Duodenal mucosa (tissue), 2 donors: Measurements from ENCODE around the gene DNASE1L2.

Experiments used
- H3K27ac ChIP-seq: one replicate; pipeline ENCODE4 v1.7.0; 2013; ENCODE audit warnings: low read depth, low read length
- H3K27me3 ChIP-seq, 2 donors: one replicate each; pipeline ENCODE4 v1.7.0; 2013; ENCODE audit warnings: low read length in 2 of 2, control low read depth in 1 of 2; ENCODE audit not compliant: insufficient read depth in 2 of 2, control insufficient read depth in 1 of 2
- H3K36me3 ChIP-seq, 2 donors: one replicate each; pipeline ENCODE4 v1.7.0; 2013; ENCODE audit warnings: low read length in 2 of 2, control low read depth in 1 of 2; ENCODE audit not compliant: insufficient read depth in 2 of 2, control insufficient read depth in 1 of 2
- H3K4me1 ChIP-seq, 2 donors: one replicate each; pipeline ENCODE4 v1.7.0; 2013; ENCODE audit warnings: low read length in 2 of 2, control low read depth in 1 of 2; ENCODE audit not compliant: insufficient read depth in 2 of 2, control insufficient read depth in 1 of 2
- H3K4me3 ChIP-seq, 2 donors: one replicate each; pipeline ENCODE4 v1.7.0; 2013; ENCODE audit warnings: low read length in 2 of 2, low read depth in 1 of 2
- H3K9ac ChIP-seq, 2 donors: one replicate each; pipeline ENCODE4 v1.7.0; 2013; ENCODE audit warnings: low read length in 2 of 2, low read depth in 1 of 2
- H3K9me3 ChIP-seq, 2 donors: one replicate each; pipeline ENCODE4 v1.7.0; 2013; ENCODE audit warnings: low read length in 2 of 2, control low read depth in 1 of 2; ENCODE audit not compliant: control insufficient read depth in 1 of 2

DNASE1L2 gene

DNA sequence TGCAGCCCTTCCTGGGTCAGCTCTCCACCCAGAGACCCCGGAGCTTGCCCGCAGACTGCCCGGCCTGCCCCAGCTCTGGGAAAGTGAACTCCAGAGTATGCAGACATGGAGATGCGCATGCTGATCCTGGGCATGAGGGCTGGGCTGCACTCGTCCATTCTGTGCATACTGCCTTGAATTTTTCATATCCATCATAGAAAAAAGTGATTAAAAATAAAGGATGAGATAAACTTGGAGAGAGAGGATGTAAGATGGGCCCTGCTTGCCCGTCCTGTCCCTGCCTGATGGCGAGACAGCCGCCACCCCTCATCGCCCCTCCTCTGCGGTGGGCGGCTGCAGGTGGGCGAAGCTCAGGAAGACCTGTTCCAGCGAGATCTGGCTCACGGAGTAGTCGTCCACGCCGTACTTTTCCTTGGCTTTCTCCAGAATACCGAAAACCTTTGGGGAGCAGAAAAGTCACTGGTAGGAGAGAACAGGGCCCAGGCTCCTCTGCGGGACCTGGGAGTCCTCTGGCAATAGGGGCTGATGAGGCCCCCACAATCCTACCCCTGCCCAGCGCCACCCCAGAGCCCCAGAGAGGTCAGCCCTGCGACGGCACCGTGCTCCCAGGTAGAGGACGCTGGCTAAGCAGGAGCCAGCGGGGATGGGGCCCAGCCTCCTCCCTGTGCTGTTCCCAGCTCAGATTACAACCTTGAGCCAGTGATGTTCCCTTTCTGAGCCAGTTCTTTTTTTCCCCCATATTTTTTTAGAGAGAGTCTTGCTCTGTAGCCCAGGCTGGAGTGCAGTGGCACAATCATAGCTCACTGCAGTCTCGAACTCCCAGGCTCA lies 40.3 kb downstream of the DNASE1L2 start:
- Histone ChIP-seq H3K4me1 (no peaks in the 10 kb centered on the region), H3K27ac (no peak overlapping the region), H3K36me3 (no peaks in the 10 kb centered on the region), H3K4me3 (no peak overlapping the region), H3K27me3 (peaks cover 5 to 21% of the 10 kb centered on the region in 2 donors), H3K9me3 (no peaks in the 10 kb centered on the region), H3K9ac (no peak overlapping the region)

GRCh38 chr16:2277466-2278271 lies 41.4 kb downstream of the DNASE1L2 start:
- H3K9ac ChIP-seq, result no peak overlapping the region
- no peak overlapping the region for H3K27ac ChIP-seq
- no peaks in the 10 kb centered on the region for H3K4me1 ChIP-seq
- peaks cover 5 to 21% of the 10 kb centered on the region in 2 donors for H3K27me3 ChIP-seq
- H3K9me3 ChIP-seq, result no peaks in the 10 kb centered on the region
- H3K4me3 ChIP-seq, result no peak overlapping the region
- no peaks in the 10 kb centered on the region for H3K36me3 ChIP-seq

- Histone ChIP-seq H3K4me3 (no peak overlapping the region), H3K27ac (no peak overlapping the region), H3K4me1 (no peaks in the 10 kb centered on the region), H3K36me3 (no peaks in the 10 kb centered on the region), H3K27me3 (peaks cover 5 to 21% of the 10 kb centered on the region in 2 donors), H3K9me3 (no peaks in the 10 kb centered on the region), H3K9ac (no peak overlapping the region)
These were observed 42.0 kb downstream of the DNASE1L2 start for GRCh38 chr16:2278272-2278608.

DNA sequence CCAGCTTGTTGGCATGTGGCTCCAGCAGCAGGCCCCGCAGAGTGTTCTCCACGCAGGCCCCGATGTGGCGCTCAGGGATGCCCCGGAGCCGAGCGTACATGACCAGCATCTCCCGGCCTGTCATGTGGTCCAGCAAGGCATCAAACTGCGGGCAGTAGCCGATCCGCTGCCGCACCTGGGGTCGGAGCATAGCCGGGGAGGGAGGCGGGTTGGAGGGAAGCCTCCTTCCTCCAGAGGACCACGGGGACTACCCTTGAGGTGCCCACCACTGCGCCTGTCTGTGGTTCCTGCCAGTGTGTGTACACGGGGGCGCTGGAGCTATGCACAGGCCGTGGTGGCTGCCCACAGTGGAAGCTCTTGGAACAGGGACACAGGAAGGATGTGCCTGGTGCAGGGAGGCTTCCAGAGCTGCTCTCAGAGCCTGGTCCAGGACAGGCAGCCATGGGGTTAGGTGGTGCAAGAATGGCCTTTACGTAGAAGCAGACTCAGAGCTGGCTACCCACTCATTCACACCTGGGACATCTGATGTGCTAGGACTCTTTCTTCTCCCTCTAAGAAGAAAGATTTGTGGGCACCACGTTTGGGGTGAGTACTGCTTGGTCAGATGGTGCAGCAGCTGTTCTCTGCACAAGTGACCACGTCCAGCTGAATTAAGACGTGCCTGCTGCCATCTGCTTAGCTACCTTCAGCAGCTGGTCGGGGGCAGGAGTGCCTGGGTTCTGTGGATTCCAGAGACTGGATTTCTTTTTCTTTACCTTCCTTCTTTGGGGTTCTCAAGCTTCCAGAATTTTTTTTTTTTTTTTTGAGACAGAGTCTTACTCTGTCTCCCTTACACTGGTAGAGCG lies 42.9 kb downstream of the DNASE1L2 start:
- H3K9ac ChIP-seq, result no peak overlapping the region

GRCh38 chr16:2280461-2280860 lies 44.2 kb downstream of the DNASE1L2 start:
- Histone ChIP-seq H3K9ac (no peak overlapping the region), H3K36me3 (no peaks in the 10 kb centered on the region), H3K4me1 (no peaks in the 10 kb centered on the region), H3K9me3 (no peaks in the 10 kb centered on the region), H3K4me3 (no peak overlapping the region), H3K27me3 (peaks cover 5 to 21% of the 10 kb centered on the region in 2 donors), H3K27ac (no peak overlapping the region)

More for the DNA sequence above, 42.9 kb downstream of the DNASE1L2 start:
- no peak overlapping the region for H3K4me3 ChIP-seq
- H3K9me3 ChIP-seq, result no peaks in the 10 kb centered on the region
- no peaks in the 10 kb centered on the region for H3K4me1 ChIP-seq
- H3K27me3 ChIP-seq, result peaks cover 5 to 21% of the 10 kb centered on the region in 2 donors
- no peaks in the 10 kb centered on the region for H3K36me3 ChIP-seq
- no peak overlapping the region for H3K27ac ChIP-seq

DNA sequence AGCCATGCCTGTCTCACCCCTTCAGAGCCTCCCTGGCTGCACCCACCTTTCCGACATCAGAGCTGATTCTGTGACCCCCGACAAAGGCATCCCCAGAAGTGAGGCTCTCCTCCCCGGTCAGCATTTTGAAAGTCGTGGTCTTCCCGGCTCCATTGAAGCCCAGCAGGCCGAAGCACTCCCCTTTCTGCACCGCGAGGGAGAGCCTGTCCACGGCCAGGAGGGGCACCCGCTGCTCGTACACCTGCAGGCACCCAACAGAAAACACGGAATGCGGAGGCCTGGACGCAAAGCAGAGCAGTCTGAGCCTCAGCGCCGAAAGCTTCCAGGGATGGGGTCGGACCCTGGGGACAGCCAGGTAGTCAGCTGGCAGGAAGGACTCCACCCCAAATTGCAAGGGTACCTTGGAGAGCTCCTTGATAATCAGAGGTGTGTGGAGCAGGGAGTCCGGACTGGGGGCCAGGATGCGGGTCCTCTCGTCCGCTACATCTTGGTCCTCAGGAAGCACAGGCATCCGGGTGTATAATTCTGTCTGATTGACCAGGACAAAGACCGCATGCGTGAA lies 44.8 kb downstream of the DNASE1L2 start:
- Histone ChIP-seq H3K4me3 (no peak overlapping the region), H3K36me3 (no peaks in the 10 kb centered on the region), H3K4me1 (no peaks in the 10 kb centered on the region), H3K27me3 (peaks cover 5 to 18% of the 10 kb centered on the region in 2 donors), H3K9ac (no peak overlapping the region), H3K9me3 (no peaks in the 10 kb centered on the region), H3K27ac (no peak overlapping the region)

DNA sequence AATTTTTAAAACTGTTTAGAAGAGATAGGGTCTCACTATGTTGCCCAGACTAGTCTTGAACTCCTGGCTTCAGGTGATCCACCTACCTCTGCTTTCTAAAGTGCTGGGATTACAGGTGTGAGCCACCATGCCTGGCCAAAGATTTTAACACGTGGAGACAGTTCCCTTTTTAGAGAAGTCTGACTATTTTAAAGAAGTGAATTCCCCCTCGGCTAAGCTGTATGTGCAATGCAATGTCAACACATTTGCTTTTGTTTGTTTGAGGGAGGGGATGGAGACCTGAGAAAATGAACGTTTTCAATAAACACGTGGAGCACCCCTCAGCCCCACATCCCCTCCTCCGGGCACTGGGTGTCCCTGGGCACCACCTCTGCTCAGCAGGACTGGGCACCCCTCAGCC lies 46.0 kb downstream of the DNASE1L2 start:
- no peaks in the 10 kb centered on the region for H3K9me3 ChIP-seq
- no peaks in the 10 kb centered on the region for H3K4me1 ChIP-seq
- H3K9ac ChIP-seq, result no peak overlapping the region
- no peak overlapping the region for H3K27ac ChIP-seq
- H3K27me3 ChIP-seq, result peaks cover 0 to 15% of the 10 kb centered on the region in 2 donors
- no peaks in the 10 kb centered on the region for H3K36me3 ChIP-seq
- no peak overlapping the region for H3K4me3 ChIP-seq

DNA sequence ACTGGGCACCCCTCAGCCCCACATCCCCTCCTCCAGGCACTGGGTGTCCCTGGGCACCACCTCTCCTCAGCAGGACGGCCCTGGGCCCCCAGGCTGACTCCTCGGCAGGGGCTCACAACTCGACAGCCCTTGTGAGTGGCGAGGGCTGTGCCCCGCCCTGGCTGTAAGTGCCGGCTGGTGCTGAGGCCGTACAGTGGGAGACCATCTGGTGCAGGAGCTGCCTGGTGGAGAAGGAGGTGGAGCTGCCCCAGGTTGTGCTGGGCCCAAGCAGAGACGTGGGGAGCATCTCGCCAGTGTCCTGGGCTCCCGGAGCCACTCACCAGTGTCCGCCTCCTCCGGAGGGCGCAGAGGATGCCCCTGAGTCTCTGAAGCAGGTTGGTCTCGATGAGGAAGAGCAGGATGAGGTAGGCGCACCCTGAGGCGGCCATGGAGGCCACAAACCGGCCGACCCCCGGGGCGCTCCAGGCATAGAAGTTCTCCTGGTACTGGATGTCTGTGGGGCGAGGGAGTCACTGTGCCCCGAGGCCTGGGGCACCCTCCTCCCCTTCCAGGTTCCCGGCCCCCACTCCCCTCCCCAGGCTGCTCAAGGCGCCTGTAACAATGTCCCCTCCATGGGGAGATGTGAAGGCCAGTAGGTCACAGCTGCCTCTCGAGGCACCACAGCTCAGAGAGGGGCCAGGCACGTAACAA lies 46.8 kb downstream of the DNASE1L2 start:
- Histone ChIP-seq H3K9ac (no peak overlapping the region), H3K27me3 (peaks cover 0 to 11% of the 10 kb centered on the region in 2 donors), H3K27ac (no peak overlapping the region), H3K36me3 (no peaks in the 10 kb centered on the region), H3K9me3 (no peaks in the 10 kb centered on the region), H3K4me1 (no peaks in the 10 kb centered on the region), H3K4me3 (no peak overlapping the region)

DNA sequence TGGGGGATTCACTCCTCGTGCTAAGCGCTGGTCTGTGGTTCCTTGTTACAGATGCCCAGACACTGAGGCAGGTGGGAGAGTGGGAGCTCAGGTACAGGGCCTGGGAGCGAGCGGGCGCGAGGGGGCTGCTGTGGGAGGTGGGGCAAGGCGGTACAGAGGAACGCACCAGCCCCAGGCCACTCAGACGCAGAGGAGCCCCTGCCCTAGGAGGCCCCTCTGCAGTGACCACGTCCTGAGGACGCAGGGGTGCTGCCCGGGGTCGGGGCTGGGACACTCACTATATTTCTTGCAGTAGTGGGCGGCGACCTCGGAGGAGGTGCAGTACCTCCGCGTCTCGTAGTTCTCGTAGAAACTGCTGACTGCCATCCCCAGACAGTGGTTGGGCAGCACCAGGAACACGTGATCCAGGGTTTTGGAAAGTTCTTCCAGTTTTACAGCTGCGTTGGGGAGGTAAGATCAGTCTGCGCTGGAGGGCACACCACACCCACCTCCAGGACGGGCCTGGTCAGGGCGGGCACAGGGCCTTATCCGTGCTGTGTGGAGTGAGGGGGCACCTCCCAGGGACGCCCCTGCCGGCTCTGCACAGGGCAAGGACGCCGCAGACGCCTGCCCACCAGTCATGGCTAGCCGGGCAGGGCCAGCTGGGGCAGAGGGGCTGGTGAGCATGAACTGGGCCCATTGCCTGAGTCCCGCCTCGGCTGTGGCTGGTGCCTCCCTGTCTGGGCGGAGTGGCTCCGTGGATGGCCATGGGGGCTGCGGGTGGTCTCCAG lies 47.9 kb downstream of the DNASE1L2 start:
- Histone ChIP-seq H3K9ac (no peak overlapping the region), H3K4me1 (no peaks in the 10 kb centered on the region), H3K36me3 (no peaks in the 10 kb centered on the region), H3K27ac (no peak overlapping the region), H3K27me3 (peaks cover 0 to 1% of the 10 kb centered on the region in 2 donors), H3K9me3 (no peaks in the 10 kb centered on the region), H3K4me3 (no peak overlapping the region)
